Ishikawa (cell line): Measurements from ENCODE around the gene SLC25A19.

Experiments
- CEBPB ChIP-seq: IDR thresholded peaks from 2 replicates; pipeline ENCODE4 v1.6.1; 2012
- EP300 ChIP-seq: IDR thresholded peaks from 2 replicates; pipeline ENCODE4 v1.6.1; 2012; ENCODE audit warnings: borderline replicate concordance
- FOXM1 ChIP-seq: IDR thresholded peaks from 2 replicates; pipeline ENCODE4 v1.6.1; 2012; ENCODE audit warnings: low read depth, borderline replicate concordance
- NFIC ChIP-seq: IDR thresholded peaks from 2 replicates; pipeline ENCODE4 v1.6.1; 2012
- TCF12 ChIP-seq: IDR thresholded peaks from 2 replicates; pipeline ENCODE4 v1.6.1; 2012; ENCODE audit warnings: low read depth
- TEAD4 ChIP-seq: IDR thresholded peaks from 2 replicates; pipeline ENCODE4 v1.6.1; 2012
- YY1 ChIP-seq: IDR thresholded peaks from 2 replicates; pipeline ENCODE4 v1.6.1; 2012; ENCODE audit warnings: low read depth
- ZBTB7A ChIP-seq: IDR thresholded peaks from 2 replicates; pipeline ENCODE4 v1.6.1; 2012; ENCODE audit warnings: low read depth
- TF ChIP-seq, protein P1 (sequence below): IDR thresholded peaks from 2 replicates; pipeline ENCODE4 v1.6.1; 2012
- TF ChIP-seq, protein P2 (sequence below): IDR thresholded peaks from 2 replicates; pipeline ENCODE4 v1.6.1; 2012; ENCODE audit warnings: low read depth, mild to moderate bottlenecking

DNA sequence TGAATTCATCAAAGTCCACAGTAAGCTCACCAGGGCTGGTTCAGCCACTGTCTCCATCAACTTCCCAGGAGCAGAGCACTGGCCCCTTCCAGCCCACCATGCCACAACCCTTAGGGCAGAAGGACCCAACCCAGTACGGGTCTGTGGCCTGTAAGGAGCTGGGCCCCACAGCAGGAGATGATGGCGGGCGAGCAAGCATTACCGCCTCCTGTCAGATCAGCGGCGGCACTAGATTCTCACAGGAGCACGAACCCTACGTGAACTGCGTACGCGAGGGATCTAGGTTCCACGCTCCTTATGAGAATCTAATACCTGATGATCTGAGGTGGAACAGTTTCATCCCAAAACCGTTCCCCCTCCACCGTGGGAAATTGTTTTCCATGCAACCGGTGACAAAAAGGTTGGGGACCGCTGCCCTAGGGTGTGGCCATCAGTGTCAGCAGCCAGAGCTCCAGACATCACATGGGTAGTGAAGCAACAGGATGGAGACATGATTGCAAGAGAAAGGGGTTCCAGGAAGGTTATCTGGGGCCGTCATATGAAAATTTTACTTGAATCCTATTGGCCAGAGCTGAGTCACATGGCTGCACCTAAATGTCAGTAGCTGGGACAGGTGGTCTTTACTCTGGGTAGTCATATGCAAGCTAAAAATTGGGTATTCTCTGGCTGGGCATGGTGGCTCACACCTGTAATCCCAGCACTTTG is 12.4 kb upstream of the SLC25A19 start:
- TF ChIP-seq NFIC (no peak), YY1 (no peak), EP300 (no peak), TEAD4 (no peak), FOXM1 (no peak), CEBPB (no peak), TCF12 (no peak), ZBTB7A (no peak)
- TF ChIP-seq, protein P1, sequence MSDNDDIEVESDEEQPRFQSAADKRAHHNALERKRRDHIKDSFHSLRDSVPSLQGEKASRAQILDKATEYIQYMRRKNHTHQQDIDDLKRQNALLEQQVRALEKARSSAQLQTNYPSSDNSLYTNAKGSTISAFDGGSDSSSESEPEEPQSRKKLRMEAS, result no peak
- TF ChIP-seq, protein P2, sequence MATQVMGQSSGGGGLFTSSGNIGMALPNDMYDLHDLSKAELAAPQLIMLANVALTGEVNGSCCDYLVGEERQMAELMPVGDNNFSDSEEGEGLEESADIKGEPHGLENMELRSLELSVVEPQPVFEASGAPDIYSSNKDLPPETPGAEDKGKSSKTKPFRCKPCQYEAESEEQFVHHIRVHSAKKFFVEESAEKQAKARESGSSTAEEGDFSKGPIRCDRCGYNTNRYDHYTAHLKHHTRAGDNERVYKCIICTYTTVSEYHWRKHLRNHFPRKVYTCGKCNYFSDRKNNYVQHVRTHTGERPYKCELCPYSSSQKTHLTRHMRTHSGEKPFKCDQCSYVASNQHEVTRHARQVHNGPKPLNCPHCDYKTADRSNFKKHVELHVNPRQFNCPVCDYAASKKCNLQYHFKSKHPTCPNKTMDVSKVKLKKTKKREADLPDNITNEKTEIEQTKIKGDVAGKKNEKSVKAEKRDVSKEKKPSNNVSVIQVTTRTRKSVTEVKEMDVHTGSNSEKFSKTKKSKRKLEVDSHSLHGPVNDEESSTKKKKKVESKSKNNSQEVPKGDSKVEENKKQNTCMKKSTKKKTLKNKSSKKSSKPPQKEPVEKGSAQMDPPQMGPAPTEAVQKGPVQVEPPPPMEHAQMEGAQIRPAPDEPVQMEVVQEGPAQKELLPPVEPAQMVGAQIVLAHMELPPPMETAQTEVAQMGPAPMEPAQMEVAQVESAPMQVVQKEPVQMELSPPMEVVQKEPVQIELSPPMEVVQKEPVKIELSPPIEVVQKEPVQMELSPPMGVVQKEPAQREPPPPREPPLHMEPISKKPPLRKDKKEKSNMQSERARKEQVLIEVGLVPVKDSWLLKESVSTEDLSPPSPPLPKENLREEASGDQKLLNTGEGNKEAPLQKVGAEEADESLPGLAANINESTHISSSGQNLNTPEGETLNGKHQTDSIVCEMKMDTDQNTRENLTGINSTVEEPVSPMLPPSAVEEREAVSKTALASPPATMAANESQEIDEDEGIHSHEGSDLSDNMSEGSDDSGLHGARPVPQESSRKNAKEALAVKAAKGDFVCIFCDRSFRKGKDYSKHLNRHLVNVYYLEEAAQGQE, result no peak
